ENCODE measurements around the gene SNAI1. TPM values are rescaled to one million over a fixed set of nuclear protein-coding genes. Genes with fewer than 3 reads are reported as not detected.

Gene SNAI1
- total and polyA plus RNA-seq, 8 donors, result 0.37 to 7.1 (median 2.7) TPM; not detected in 2

- H3K9me3 ChIP-seq, result no peaks in the 10 kb centered on the region
- H3K4me1 ChIP-seq, result peaks cover 48 to 87% (median 65%) of the 10 kb centered on the region in 4 donors
- WGBS, 5 donors, result 77 to 93% (median 78%) methylated on average over 7 to 13 of the region's 13 CpGs
- no peak overlapping the region for H3K27ac ChIP-seq
- intact Hi-C loops (cut with DNase I; ENCODE audit: low total_unique reads), result loop anchor here (10.0 kb wide), 1 partner anchor 189 kb away; no protein-coding TSS in a partner anchor
- DNase-seq, result no peak
- peaks cover 0 to 12% (median 0%) of the 10 kb centered on the region in 3 donors for H3K27me3 ChIP-seq
- H3K4me3 ChIP-seq, result peak overlapping the region; percentile 45 to 59 (median 50)
- TF ChIP-seq EP300 (IDR thresholded peaks at IDR 0.05) (no peak), CTCF (IDR thresholded peaks at IDR 0.05) (no peak), POLR2AphosphoS5 (IDR thresholded peaks at IDR 0.05) (no peak)
- peaks cover 0 to 9% (median 0%) of the 10 kb centered on the region in 4 donors for H3K36me3 ChIP-seq
These were observed 2.8 kb downstream of the SNAI1 start for GRCh38 chr20:49985617-49986016.

GRCh38 chr20:49986049-49986448 lies 3.3 kb downstream of the SNAI1 start:
- Histone ChIP-seq H3K4me3 (peak overlapping the region in 3 of 4 donors; percentile 45 to 59 (median 49)), H3K4me1 (peaks cover 48 to 92% (median 68%) of the 10 kb centered on the region in 4 donors), H3K27me3 (peaks cover 0 to 12% (median 0%) of the 10 kb centered on the region in 3 donors), H3K36me3 (peaks cover 0 to 9% (median 0%) of the 10 kb centered on the region in 4 donors), H3K9me3 (no peaks in the 10 kb centered on the region), H3K27ac (peak overlapping the region in 1 of 5 donors; percentile 77)
- intact Hi-C loops (cut with DNase I; ENCODE audit: low total_unique reads), result loop anchor here (10.0 kb wide), 1 partner anchor 189 kb away; no protein-coding TSS in a partner anchor
- WGBS, 5 donors, result 80 to 93% (median 91%) methylated on average over 4 of the region's 4 CpGs
- TF ChIP-seq POLR2A (IDR thresholded peaks at IDR 0.05) (no peak), POLR2AphosphoS5 (IDR thresholded peaks at IDR 0.05) (no peak), CTCF (IDR thresholded peaks at IDR 0.05) (no peak), EP300 (IDR thresholded peaks at IDR 0.05) (no peak)
- no peak for DNase-seq

- Histone ChIP-seq H3K9me3 (no peaks in the 10 kb centered on the region), H3K27me3 (peaks cover 0 to 5% (median 0%) of the 10 kb centered on the region in 3 donors), H3K4me1 (peaks cover 44 to 87% (median 62%) of the 10 kb centered on the region in 4 donors), H3K4me3 (peak overlapping the region in 2 of 4 donors; percentile 45 to 59), H3K27ac (peak overlapping the region in 4 of 5 donors; percentile 34 to 79 (median 76)), H3K36me3 (peaks cover 0 to 9% (median 0%) of the 10 kb centered on the region in 4 donors)
- intact Hi-C loops (cut with DNase I; ENCODE audit: low total_unique reads), result loop anchor here (10.0 kb wide), 1 partner anchor 188 kb away; no protein-coding TSS in a partner anchor
- no peak for DNase-seq
- TF ChIP-seq CTCF (IDR thresholded peaks at IDR 0.05) (no peak), POLR2A (IDR thresholded peaks at IDR 0.05) (no peak), POLR2AphosphoS5 (IDR thresholded peaks at IDR 0.05) (no peak), EP300 (IDR thresholded peaks at IDR 0.05) (no peak)
- 85 to 90% (median 87%) methylated on average over 15 of the region's 15 CpGs for WGBS, 5 donors
These were observed 4.5 kb downstream of the SNAI1 start for GRCh38 chr20:49987015-49987867.

- no peaks in the 10 kb centered on the region for H3K27me3 ChIP-seq
- H3K27ac ChIP-seq, result peak overlapping the region in 4 of 5 donors; percentile 65 to 79 (median 76)
- peaks cover 0 to 9% (median 0%) of the 10 kb centered on the region in 4 donors for H3K36me3 ChIP-seq
- WGBS, 5 donors, result 79 to 89% (median 84%) methylated on average over 15 to 18 of the region's 18 CpGs
- H3K9me3 ChIP-seq, result no peaks in the 10 kb centered on the region
- peaks cover 38 to 79% (median 54%) of the 10 kb centered on the region in 4 donors for H3K4me1 ChIP-seq
- TF ChIP-seq POLR2AphosphoS5 (IDR thresholded peaks at IDR 0.05) (no peak), CTCF (IDR thresholded peaks at IDR 0.05) (no peak), POLR2A (IDR thresholded peaks at IDR 0.05) (no peak), EP300 (IDR thresholded peaks at IDR 0.05) (no peak)
- H3K4me3 ChIP-seq, result no peak overlapping the region
- intact Hi-C loops (cut with DNase I; ENCODE audit: low total_unique reads), result loop anchor here (10.0 kb wide), 1 partner anchor 187 kb away; no protein-coding TSS in a partner anchor
- no peak for DNase-seq
These were observed 5.3 kb downstream of the SNAI1 start for GRCh38 chr20:49987868-49988690.

All from stomach (tissue), 9 donors.